ENCODE results near the gene PRKCH.

DNA sequence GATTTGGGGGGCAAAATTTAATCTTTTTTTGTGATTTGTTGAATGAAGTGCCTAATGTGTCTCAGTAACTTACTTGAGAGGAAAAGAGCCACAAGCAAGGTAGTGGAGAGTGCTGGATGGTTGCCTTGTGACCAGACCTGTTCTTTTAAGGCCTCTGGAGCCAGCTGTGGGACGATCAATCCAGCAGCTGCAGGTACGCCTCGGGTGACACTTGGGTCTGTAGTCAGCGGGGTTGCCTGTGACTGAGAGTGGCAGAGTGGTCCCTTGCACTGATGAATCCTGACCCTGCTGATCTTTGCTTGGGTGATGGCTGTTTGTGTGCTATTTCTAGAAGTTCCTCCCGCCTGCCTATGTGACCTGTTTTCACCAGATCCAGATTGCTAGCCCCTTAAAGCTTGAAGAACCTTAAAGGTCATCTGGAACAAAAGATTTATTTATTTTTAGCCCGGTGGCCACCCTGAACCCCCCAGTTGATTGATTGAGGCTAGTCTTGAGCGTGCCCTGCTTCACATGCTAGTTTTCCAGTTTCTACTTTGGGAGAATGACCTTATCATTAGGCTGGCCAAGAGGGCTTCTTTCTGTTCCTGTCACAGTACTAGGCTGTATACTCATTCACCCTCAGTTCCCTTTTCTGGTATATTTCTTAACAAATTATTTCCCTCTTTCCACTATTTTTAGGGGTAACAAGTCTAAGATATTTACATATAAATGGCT is 23.2 kb downstream of the PRKCH start:
- TF ChIP-seq, protein P1, sequence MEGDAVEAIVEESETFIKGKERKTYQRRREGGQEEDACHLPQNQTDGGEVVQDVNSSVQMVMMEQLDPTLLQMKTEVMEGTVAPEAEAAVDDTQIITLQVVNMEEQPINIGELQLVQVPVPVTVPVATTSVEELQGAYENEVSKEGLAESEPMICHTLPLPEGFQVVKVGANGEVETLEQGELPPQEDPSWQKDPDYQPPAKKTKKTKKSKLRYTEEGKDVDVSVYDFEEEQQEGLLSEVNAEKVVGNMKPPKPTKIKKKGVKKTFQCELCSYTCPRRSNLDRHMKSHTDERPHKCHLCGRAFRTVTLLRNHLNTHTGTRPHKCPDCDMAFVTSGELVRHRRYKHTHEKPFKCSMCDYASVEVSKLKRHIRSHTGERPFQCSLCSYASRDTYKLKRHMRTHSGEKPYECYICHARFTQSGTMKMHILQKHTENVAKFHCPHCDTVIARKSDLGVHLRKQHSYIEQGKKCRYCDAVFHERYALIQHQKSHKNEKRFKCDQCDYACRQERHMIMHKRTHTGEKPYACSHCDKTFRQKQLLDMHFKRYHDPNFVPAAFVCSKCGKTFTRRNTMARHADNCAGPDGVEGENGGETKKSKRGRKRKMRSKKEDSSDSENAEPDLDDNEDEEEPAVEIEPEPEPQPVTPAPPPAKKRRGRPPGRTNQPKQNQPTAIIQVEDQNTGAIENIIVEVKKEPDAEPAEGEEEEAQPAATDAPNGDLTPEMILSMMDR (IDR thresholded peaks at IDR 0.05), result no peak
- no peak for TF ChIP-seq POLR2A (IDR thresholded peaks at IDR 0.05)
